HUDEP-2 (cell line): ENCODE results near the gene AHCTF1.
A peak's percentile ranks its signal among the peaks of the same experiment; 100 is the strongest.
"Not testable (repeated sequence)": the region's sequence is repeated elsewhere in the genome, so short reads cannot be mapped to it uniquely, and the experiment has no call there.

Experiments used
- DNase-seq, 76 experiments: peaks; one replicate each; lab custom pipeline; 2025; ENCODE audit not compliant: unreplicated experiment in 76 of 76; lab: John Stamatoyannopoulos, UW

The AHCTF1 gene

GRCh38 chr1:246921481-246921880 is 10.3 kb downstream of the AHCTF1 start:
- no peak for DNase-seq

GRCh38 chr1:246919902-246920301 is 11.8 kb downstream of the AHCTF1 start:
- DNase-seq, result no peak

GRCh38 chr1:246916026-246916923 is 15.5 kb downstream of the AHCTF1 start:
- not testable (repeated sequence) for DNase-seq

GRCh38 chr1:246907472-246907871 is 24.3 kb downstream of the AHCTF1 start:
- peak in 17 of 76 experiments; percentile 4 to 54 (median 12) for DNase-seq

- DNase-seq, result no peak
Measured at GRCh38 chr1:246906833-246907232, 24.9 kb downstream of the AHCTF1 start.

- no peak for DNase-seq
Measured at GRCh38 chr1:246901874-246902273, 29.9 kb downstream of the AHCTF1 start.

GRCh38 chr1:246897302-246897701 is 34.4 kb downstream of the AHCTF1 start:
- no peak for DNase-seq

GRCh38 chr1:246893191-246893939 is 38.4 kb downstream of the AHCTF1 start:
- no peak for DNase-seq

- DNase-seq, result no peak
Measured at GRCh38 chr1:246891105-246891504, 40.6 kb downstream of the AHCTF1 start.

GRCh38 chr1:246888522-246888921 is 43.2 kb downstream of the AHCTF1 start:
- DNase-seq, result no peak

GRCh38 chr1:246885389-246885788 is 46.4 kb downstream of the AHCTF1 start:
- DNase-seq, result not testable (repeated sequence)

GRCh38 chr1:246878551-246878950 is 53.2 kb downstream of the AHCTF1 start:
- DNase-seq, result no peak

- no peak for DNase-seq
Measured at GRCh38 chr1:246876431-246876830, 55.3 kb downstream of the AHCTF1 start.

- DNase-seq, result no peak
Measured at GRCh38 chr1:246875041-246876026, 56.4 kb downstream of the AHCTF1 start.

- DNase-seq, result no peak
Measured at GRCh38 chr1:246865921-246866320, 65.8 kb downstream of the AHCTF1 start.

GRCh38 chr1:246863791-246864190 is 68.0 kb downstream of the AHCTF1 start:
- DNase-seq, result not testable (repeated sequence)

GRCh38 chr1:246860401-246860800 is 71.3 kb downstream of the AHCTF1 start:
- DNase-seq, result no peak

- no peak for DNase-seq
Measured at GRCh38 chr1:246856371-246856770, 75.4 kb downstream of the AHCTF1 start.

GRCh38 chr1:246850640-246851039 is 81.1 kb downstream of the AHCTF1 start:
- not testable (repeated sequence) for DNase-seq

GRCh38 chr1:246843876-246844275 is 87.9 kb downstream of the AHCTF1 start:
- no peak for DNase-seq
